Stimulated activated CD8-positive, alpha-beta memory T cell treated with anti-CD3 and anti-CD28 coated beads, Interleukin-4, amount 100 ng/mL, for 4 hours (primary cell): ENCODE results near the gene DICER1.

ENCODE experiments used
- DNase-seq, 2 donors: peaks; one replicate each; pipeline ENCODE4 v3.0.0-alpha.2; 2020; ENCODE audit warnings: low read depth in 2 of 2, low spot score in 1 of 2

The DICER1 gene

GRCh38 chr14:95062220-95062619, 95.1 kb downstream of the DICER1 start:
- DNase-seq: no peak

DNA sequence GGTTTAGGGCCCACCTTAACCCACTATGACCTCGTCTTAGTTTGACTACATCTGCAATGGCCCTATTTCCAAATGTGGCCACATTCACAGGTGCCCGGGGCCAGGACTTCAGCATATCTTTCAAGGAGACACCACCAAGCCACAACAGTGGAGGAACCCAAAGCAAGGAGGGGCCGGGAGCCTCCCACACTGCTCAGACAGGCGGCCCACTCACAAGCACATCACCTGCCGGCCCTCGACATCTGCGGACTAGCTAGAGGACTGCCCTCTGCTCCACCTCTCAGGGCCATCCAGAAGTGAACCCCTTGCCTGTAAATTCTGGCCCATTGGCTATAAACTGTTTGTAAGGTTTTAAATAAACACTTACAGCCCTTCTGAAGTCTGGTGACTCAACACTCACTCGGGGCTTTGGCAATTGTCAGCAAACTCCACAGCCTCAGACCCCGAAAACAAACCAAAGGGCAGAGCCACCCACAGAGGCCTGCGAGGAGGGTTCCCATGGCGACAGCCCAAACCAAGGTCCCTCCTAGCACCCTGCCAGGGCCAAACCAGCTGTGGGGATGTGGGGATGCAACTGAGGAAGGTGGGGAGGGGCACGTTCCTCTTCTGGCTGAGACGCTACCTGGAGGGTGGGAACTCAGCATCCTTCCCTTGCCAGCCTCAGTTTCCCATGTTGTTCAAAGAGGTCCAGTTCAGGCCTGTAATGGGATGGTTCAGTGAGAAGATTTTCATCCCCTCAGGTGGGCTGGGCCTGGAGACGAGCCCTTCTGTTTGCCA, 95.8 kb downstream of the DICER1 start:
- no peak for DNase-seq

GRCh38 chr14:95059126-95059525, 98.2 kb downstream of the DICER1 start:
- no peak for DNase-seq

GRCh38 chr14:95058491-95058890, 98.8 kb downstream of the DICER1 start:
- DNase-seq: no peak

DNA sequence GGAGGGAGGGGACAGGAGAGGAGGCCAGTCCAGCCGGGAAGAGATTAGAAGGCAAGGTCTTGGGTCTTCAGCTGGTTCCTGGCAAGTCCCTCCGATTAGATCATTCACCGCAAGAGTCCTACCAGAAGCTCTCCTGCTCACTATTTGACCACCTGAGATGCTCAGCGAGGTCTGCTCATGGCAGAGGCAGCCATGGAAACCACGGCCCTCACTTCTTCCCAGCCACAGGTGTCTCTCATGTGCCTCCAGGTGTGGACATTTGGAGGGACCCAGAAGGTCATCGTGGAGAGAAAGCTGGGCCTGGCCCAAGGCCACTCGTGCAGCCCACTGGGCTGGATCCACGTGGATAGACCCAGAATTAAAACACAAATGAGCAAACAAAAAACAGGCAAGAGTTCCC, 99.5 kb downstream of the DICER1 start:
- DNase-seq: no peak

DNA sequence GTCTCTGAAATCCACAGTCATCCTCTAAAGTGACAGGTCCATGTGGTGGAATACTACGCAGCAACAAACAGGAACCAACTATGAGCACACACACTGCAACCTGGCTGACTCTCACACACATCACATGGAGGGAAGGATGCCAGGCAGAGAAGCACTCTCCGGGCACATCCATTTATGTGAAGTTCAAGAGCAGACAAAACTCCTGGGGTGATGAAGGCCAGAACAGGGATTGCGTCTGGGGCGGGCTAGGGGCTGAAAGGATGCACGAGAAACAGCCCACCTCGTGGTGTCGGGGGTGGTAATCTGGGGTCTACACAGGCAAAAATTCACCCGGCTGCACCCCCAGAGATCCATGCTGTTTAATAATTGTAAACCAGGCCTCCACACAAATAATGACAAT, 100.2 kb downstream of the DICER1 start:
- DNase-seq: no peak

DNA sequence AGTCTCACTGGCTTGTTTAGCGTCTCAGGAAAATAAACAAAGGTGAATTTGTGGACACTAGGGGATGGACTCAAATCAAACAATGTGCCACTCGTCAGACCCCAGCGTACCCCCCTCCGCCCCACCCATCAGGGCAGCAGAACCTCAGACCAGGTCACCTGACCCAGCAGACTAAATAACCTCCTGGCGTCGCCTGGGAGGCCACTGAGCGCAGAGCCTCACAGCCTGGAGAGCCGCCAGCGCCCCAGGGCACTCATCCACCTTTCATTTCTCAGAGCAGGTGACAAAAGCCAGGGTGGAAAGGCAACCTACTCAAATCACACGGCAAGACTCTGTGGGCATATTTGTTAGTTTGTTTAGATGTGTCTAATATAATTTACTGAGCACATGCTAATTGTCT, 100.9 kb downstream of the DICER1 start:
- no peak for DNase-seq

DNA sequence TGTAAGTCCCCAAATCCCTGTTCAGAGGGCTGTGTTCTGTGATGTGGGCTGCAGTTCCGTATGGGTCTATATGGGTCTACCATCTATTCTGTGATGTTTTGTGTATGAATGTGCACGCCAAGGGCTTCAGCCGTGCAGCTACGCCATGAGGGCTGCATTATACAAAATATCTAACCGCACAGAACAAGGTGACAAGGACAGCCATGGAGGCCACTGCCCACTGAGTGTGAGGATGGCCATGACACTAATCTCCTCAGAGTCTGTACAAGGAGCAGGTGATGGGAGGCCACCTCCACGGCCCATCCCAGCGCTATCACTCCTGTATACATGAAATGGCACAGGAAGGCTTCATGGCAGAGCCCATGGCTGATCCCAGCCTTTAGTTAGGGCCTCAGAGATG, 102.0 kb downstream of the DICER1 start:
- DNase-seq: no peak

GRCh38 chr14:95054346-95055280, 102.7 kb downstream of the DICER1 start:
- no peak for DNase-seq

DNA sequence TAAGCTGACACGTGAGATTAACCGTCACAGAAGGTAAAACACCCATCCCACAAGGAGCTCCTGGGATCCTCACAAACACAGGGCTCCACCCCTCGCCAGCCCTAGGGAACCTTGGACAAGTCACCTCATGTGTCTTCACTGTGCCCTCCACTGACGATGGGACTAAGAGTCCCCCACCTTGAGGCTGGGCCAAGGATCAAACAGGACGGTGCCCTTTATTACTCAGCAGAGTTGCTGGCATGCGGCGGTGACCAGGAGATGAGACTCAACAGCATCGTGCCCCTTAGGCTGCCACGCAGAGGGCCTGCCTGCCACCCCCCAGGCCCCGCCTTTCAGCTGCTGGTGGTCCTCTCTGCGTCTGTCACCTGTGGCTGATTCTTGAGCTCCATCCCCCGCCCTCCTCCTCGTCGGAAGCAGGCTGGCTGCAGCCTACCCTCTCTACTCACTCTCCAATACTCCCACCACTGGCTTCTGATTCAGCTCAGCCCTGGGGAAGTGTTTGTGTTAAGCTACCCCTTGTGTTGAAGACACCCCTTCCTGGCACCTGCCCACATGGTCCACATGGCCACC, 105.2 kb downstream of the DICER1 start:
- no peak for DNase-seq

DNA sequence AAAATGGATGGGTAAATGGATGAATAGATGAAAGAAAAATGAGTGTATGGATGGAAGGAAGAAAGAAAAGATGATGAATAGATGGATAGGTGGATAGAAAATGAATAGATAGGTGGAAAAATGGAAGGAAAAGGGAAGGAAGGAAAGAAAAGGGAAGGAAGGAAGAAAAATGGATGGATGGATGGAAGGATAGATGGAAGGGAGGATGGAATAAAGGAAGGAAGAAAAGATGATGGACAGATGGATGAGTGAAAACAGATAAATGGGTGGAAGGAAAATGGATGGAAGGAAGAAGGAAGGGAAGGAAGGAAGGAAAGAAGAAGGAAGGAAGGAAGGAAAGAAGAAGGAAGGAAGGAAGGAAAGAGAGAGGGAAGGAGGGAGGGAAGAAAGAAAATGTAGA, 107.4 kb downstream of the DICER1 start:
- no peak for DNase-seq

DNA sequence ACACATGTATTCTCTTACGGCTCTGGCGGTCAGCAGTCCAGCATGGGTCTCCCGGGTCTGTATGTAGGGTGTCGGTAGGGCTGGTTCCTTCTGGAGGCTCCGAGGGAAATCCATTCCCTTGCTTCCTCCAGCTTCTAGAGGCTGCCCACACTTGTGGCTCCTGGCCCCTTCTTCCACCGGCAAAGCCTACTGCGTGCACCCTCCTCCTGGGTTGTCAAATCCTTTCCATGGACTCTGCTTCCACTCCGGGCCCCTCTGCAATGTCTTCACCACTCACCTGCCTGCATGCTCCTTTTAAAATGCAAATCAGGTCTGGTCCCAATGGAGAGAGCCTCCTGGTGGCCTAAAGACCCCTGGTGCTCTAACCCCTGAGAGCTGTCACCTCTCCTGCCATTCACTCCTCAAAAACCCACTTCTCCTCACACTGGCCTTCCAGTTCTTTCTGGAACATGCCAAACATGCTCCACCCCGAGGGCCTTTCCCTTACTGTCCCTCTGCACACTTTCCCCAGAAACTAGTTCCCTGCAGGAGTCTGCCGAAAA, 108.5 kb downstream of the DICER1 start:
- DNase-seq: no peak

GRCh38 chr14:95047754-95048153, 109.6 kb downstream of the DICER1 start:
- DNase-seq: no peak

DNA sequence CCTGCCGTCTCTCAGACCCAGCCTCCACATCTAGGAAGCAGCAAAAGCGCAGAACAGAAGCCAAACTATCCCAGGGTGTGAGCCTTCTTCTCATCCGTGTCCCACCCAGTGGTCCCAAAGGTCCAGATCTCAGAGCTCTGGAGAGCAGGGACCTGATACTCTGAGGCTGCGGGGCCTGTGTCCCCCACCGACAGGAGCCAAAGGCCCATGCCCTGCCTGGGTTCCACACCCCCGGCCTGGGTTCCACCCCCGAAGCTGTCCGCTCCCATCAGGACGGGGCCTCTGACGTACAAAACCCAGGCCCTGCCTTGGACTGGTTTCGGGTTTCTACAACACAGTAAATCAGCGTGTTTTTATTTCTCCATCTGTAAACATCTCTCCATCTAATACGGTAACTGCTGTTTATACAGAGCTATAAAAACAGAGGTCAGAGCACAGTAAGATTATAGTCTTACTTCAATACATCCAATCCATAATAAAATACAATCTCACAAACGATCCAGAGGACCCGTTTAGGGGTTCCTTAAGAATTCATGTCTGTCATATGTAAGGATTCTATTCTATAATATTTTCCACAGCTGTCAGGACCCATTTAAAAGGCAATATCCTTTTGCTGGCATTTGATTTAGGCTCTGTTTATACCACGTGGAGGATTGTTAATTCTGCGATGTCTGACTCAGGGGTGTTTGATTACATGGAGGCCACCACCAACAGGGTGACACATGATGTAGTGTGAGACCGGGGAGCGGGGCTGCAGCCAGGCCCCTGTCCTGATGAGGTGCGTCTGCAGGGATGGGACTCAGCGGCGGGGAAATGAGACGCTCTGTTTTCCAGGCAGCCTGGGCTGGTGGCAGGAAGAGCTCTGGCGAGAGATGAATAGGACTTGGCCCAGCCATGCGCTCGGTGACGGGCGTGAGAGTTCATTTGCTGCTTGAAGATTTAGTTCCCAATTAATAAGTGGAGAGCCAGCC, 110.3 kb downstream of the DICER1 start:
- no peak for DNase-seq

DNA sequence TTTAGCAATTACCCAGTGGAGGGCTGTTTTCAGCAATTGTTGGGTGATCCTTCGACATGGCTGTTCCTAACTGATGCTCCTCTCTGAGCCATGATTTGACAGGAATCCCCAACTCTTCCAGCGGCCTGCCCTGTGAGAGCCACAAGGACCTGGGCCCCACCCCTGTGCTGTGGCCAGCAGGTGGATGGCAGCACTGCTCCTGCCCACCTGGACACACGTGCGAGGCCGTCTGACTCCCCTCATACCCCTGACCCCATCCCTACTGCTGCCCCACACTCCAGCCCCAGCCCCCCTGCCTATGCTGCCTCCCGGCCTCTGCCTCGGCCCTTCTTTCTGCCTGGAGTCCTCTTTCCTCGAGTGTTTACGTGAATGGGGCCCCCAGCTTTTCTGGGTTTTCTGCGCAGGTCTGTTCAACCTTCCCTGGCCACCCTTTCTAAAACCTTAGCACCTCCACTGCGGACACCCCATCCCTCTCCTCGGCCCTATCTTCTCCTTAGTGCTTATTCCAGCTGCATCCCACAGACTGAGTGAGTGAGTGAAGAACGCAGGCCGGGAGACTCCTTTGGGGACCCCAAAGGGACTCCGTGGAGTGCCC, 111.4 kb downstream of the DICER1 start:
- DNase-seq: no peak

DNA sequence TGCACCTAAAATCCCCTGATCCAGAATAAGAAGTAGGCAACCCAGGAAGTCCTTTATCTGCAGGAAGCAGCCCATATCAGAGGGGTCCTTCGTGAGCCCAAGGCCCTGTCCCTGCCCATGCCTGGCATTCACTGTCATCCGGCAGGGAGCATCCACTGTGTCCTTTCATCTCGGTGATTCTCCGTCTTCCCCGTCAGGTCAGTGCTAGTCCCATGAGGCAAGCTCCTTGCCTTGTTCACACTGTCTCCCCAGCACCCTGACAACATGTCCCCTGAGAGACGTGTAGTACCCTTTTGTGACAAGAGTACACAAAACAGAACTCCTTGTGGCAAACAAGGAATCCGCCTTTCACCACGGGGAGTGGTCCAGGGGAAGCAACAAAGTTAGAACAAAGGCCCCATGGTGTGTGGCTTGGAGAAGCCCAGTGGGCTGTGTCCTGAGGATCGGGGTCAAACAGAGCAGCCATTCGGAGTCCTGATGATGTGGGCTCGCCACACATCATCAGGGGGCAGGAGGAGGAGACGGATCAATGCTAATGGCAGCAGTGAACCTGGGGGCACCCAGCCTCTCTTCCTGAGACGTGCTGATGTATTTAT, 112.1 kb downstream of the DICER1 start:
- no peak for DNase-seq

- DNase-seq: no peak
Measured at GRCh38 chr14:95044463-95045105, 112.7 kb downstream of the DICER1 start.

DNA sequence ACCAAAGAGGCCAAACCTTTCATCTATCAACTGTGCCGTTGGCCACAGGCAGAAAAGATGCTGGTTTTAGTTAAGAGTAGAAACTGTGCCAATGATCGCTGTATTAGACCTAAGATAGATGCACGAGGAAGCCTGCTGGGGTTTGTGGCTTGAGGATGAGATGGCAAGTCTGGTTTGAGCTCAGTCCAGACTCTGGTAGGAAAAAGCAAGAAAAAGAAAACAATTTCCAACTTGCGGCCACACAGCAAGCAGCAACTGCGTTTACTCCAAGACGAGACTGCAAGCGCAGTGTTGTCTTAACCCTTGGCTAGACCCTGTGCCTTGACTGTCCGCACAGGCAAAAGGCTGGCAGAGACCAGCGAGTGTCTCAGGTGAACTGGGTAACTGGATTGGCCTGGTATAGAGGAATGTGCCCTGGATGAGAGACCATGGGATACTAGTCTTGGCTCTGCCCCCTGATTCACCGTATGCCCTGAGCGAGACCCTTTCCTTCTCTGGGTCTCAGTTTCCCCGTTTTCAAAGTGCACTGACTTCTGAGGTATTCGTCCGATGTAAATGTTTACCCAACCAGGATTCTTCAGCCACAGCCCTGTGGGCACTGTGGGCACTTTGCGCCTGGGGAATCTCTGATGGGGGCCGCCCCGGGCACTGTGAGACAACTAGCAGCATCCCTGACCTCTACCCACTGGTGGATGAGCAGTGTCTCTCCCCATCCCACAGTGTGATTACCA, 113.4 kb downstream of the DICER1 start:
- DNase-seq: no peak

- no peak for DNase-seq
Measured at GRCh38 chr14:95043314-95043713, 114.0 kb downstream of the DICER1 start.
